ENCODE measurements around the gene NUFIP1.

The NUFIP1 gene

DNA sequence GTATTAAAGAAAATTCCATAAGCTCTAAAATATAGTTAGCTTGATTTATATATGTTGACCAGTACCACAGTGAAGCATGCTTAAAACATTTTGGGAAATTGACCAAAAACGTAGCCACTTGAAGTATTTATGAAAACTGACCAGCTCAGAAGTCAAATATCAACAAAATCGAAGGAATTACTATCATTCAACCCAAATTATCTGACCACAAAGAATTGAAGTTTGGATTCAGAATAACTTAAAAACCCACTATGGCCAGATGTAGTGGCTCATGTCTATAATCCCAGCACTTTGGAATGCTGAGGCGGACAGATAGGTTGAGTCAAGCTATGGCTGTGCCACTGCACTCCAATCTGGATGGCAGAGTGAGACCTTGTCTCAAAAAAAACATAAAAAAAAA, 32.0 kb upstream of the NUFIP1 start:
- TF ChIP-seq TAF1 (IDR thresholded peaks at IDR 0.05; ENCODE audit: borderline replicate concordance, insufficient read depth, low read length): no peak
- TF ChIP-seq, protein P1, sequence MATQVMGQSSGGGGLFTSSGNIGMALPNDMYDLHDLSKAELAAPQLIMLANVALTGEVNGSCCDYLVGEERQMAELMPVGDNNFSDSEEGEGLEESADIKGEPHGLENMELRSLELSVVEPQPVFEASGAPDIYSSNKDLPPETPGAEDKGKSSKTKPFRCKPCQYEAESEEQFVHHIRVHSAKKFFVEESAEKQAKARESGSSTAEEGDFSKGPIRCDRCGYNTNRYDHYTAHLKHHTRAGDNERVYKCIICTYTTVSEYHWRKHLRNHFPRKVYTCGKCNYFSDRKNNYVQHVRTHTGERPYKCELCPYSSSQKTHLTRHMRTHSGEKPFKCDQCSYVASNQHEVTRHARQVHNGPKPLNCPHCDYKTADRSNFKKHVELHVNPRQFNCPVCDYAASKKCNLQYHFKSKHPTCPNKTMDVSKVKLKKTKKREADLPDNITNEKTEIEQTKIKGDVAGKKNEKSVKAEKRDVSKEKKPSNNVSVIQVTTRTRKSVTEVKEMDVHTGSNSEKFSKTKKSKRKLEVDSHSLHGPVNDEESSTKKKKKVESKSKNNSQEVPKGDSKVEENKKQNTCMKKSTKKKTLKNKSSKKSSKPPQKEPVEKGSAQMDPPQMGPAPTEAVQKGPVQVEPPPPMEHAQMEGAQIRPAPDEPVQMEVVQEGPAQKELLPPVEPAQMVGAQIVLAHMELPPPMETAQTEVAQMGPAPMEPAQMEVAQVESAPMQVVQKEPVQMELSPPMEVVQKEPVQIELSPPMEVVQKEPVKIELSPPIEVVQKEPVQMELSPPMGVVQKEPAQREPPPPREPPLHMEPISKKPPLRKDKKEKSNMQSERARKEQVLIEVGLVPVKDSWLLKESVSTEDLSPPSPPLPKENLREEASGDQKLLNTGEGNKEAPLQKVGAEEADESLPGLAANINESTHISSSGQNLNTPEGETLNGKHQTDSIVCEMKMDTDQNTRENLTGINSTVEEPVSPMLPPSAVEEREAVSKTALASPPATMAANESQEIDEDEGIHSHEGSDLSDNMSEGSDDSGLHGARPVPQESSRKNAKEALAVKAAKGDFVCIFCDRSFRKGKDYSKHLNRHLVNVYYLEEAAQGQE (IDR thresholded peaks at IDR 0.05; ENCODE audit: insufficient read depth in 1 of 2, low read depth in 2 of 2, low read length in 2 of 2): no peak
- TF ChIP-seq POLR2AphosphoS5 (IDR thresholded peaks at IDR 0.05; ENCODE audit: low read depth, low read length): no peak

DNA sequence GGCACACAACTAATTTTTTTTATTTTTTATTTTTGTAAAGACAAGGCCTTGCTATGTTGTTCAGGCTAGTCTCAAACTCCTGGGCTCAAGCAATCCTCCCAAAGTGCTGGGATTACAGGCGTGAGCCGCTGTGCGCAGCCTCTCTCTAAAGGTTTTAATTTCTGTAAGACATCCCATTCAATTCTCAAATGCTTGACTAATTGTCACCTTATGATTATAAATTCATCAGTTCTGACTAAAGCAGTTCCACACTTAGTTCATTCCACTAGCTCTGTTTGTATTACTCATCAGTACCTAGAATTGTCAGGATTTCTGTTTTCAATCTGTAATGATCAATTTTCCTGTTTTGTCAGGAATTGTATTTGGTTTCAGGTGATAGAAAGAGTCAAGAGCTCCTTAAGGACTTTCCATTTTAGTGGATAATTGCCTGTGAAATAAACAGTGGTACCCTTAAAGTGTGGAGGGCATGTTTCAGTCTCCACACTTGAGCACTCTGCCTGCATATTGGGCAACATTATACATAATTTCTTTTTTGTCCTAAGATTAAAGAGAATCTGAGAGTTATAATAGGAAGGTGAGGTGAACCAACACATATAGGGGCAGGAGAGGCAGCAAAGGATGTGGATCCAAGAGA, 27.6 kb upstream of the NUFIP1 start:
- TF ChIP-seq, protein P1 (IDR thresholded peaks at IDR 0.05; ENCODE audit: insufficient read depth in 1 of 2, low read depth in 2 of 2, low read length in 2 of 2): no peak
- TF ChIP-seq POLR2AphosphoS5 (IDR thresholded peaks at IDR 0.05; ENCODE audit: low read depth, low read length) (no peak), FOXP2 (optimal IDR thresholded peaks at IDR 0.05; ENCODE audit: borderline replicate concordance, extremely low read depth, extremely low read length, insufficient read depth) (no peak), SIN3A (IDR thresholded peaks at IDR 0.05; ENCODE audit: borderline replicate concordance, insufficient read depth, low read length) (no peak), TAF1 (IDR thresholded peaks at IDR 0.05; ENCODE audit: borderline replicate concordance, insufficient read depth, low read length) (no peak)

DNA sequence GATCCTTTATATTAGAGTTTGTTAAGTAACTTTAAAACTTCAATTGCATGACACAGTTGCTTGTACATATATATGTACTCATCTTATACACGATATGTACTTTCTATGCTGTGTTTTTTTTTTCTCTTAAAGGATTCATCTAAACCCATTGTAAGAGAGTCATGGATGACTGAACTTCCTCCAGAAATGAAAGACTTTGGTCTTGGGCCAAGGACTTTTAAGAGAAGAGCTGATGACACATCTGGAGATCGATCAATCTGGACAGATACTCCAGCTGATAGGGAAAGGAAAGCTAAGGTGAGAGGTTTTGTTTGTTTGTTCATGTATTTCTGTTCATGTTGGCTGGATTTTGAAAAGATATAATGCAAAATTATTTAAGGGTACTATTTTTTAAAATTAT, 26.0 kb upstream of the NUFIP1 start:
- TF ChIP-seq, protein P1 (IDR thresholded peaks at IDR 0.05; ENCODE audit: insufficient read depth in 1 of 2, low read depth in 2 of 2, low read length in 2 of 2): no peak
- no peak for TF ChIP-seq POLR2AphosphoS5 (IDR thresholded peaks at IDR 0.05; ENCODE audit: low read depth, low read length)
- TF ChIP-seq FOXP2 (optimal IDR thresholded peaks at IDR 0.05; ENCODE audit: borderline replicate concordance, extremely low read depth, extremely low read length, insufficient read depth): no peak
- TF ChIP-seq SIN3A (IDR thresholded peaks at IDR 0.05; ENCODE audit: borderline replicate concordance, insufficient read depth, low read length): no peak
- TF ChIP-seq TAF1 (IDR thresholded peaks at IDR 0.05; ENCODE audit: borderline replicate concordance, insufficient read depth, low read length): no peak

DNA sequence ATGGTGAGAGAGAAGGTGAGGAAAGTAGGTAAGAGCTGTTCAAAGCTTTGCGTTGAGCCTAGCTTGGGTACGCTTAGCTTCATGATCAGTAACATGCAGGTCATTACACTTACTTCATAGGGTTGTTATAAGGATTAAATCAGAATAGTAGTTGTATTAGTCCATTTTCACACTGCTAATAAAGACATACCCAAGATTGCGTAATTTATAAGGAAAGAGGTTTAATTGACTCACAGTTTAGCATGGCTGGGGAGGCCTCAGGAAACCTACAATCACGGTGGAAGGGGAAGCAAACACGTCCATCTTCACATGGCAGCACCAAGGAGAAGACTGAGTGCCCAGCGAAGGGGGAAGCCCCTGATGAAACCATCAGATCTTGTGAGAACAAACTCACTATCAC, 21.9 kb upstream of the NUFIP1 start:
- no peak for TF ChIP-seq POLR2AphosphoS5 (IDR thresholded peaks at IDR 0.05; ENCODE audit: low read depth, low read length)
- TF ChIP-seq SIN3A (IDR thresholded peaks at IDR 0.05; ENCODE audit: borderline replicate concordance, insufficient read depth, low read length): no peak
- TF ChIP-seq FOXP2 (optimal IDR thresholded peaks at IDR 0.05; ENCODE audit: borderline replicate concordance, extremely low read depth, extremely low read length, insufficient read depth): no peak
- TF ChIP-seq, protein P1 (IDR thresholded peaks at IDR 0.05; ENCODE audit: insufficient read depth in 1 of 2, low read depth in 2 of 2, low read length in 2 of 2): no peak
- no peak for TF ChIP-seq TAF1 (IDR thresholded peaks at IDR 0.05; ENCODE audit: borderline replicate concordance, insufficient read depth, low read length)

DNA sequence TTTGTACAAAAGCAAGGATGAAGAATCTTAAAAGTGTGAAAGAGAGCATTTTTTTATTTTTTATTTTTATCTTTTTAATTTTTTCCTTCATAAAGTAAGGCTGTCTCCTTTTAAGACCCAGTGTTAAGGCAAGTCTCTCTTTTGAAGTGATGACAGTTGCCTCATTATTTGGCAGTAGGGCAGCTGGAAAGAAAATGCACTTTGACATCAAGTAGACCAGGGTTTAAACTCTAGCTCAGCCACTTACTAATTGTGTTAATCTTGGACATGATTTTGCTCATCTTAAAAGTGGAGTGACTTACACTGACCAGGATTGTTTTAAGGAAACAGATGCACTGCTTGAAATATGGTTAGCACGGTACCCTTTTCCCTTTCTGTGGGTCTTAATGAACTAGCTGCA, 18.6 kb upstream of the NUFIP1 start:
- TF ChIP-seq FOXP2 (optimal IDR thresholded peaks at IDR 0.05; ENCODE audit: borderline replicate concordance, extremely low read depth, extremely low read length, insufficient read depth): no peak
- TF ChIP-seq, protein P1 (IDR thresholded peaks at IDR 0.05; ENCODE audit: insufficient read depth in 1 of 2, low read depth in 2 of 2, low read length in 2 of 2): no peak
- no peak for TF ChIP-seq TAF1 (IDR thresholded peaks at IDR 0.05; ENCODE audit: borderline replicate concordance, insufficient read depth, low read length)
- TF ChIP-seq POLR2AphosphoS5 (IDR thresholded peaks at IDR 0.05; ENCODE audit: low read depth, low read length): no peak
- TF ChIP-seq SIN3A (IDR thresholded peaks at IDR 0.05; ENCODE audit: borderline replicate concordance, insufficient read depth, low read length): no peak

Data from PFSK-1 (cell line).